ENCODE results near the gene IRF2BP2.
"Not testable (repeated sequence)": the region's sequence is repeated elsewhere in the genome, so short reads cannot be mapped to it uniquely, and the experiment has no call there.

Gene IRF2BP2

GRCh38 chr1:234638832-234639799, 29.1 kb upstream of the IRF2BP2 start:
- DNase-seq (ENCODE audit: low read depth), result no peak
- H3K4me3 ChIP-seq (ENCODE audit: low read depth, low read length), result no peak overlapping the region

GRCh38 chr1:234634922-234635321, 24.9 kb upstream of the IRF2BP2 start:
- DNase-seq (ENCODE audit: low read depth); H3K4me3 ChIP-seq (ENCODE audit: low read depth, low read length): not testable (repeated sequence)

- no peak for DNase-seq (ENCODE audit: low read depth)
- no peak overlapping the region for H3K4me3 ChIP-seq (ENCODE audit: low read depth, low read length)
Observed at GRCh38 chr1:234634387-234634786, 24.4 kb upstream of the IRF2BP2 start.

- no peak for DNase-seq (ENCODE audit: low read depth)
- no peak overlapping the region for H3K4me3 ChIP-seq (ENCODE audit: low read depth, low read length)
Observed at GRCh38 chr1:234633246-234634003, 23.4 kb upstream of the IRF2BP2 start.

GRCh38 chr1:234632225-234632624, 22.2 kb upstream of the IRF2BP2 start:
- no peak overlapping the region for H3K4me3 ChIP-seq (ENCODE audit: low read depth, low read length)
- no peak for DNase-seq (ENCODE audit: low read depth)

- peak; percentile 82 for DNase-seq (ENCODE audit: low read depth)
- H3K4me3 ChIP-seq (ENCODE audit: low read depth, low read length), result no peak overlapping the region
Observed at GRCh38 chr1:234631721-234632125, 21.7 kb upstream of the IRF2BP2 start.

GRCh38 chr1:234629026-234629425, 19.0 kb upstream of the IRF2BP2 start:
- H3K4me3 ChIP-seq (ENCODE audit: low read depth, low read length), result no peak overlapping the region
- no peak for DNase-seq (ENCODE audit: low read depth)

GRCh38 chr1:234628089-234628488, 18.1 kb upstream of the IRF2BP2 start:
- H3K4me3 ChIP-seq (ENCODE audit: low read depth, low read length), result no peak overlapping the region
- DNase-seq (ENCODE audit: low read depth), result peak; percentile 76

GRCh38 chr1:234627009-234627950, 17.3 kb upstream of the IRF2BP2 start:
- H3K4me3 ChIP-seq (ENCODE audit: low read depth, low read length), result no peak overlapping the region
- no peak for DNase-seq (ENCODE audit: low read depth)

GRCh38 chr1:234626391-234626790, 16.4 kb upstream of the IRF2BP2 start:
- DNase-seq (ENCODE audit: low read depth), result no peak
- H3K4me3 ChIP-seq (ENCODE audit: low read depth, low read length), result no peak overlapping the region

GRCh38 chr1:234624724-234625117, 14.7 kb upstream of the IRF2BP2 start:
- no peak overlapping the region for H3K4me3 ChIP-seq (ENCODE audit: low read depth, low read length)
- DNase-seq (ENCODE audit: low read depth), result no peak

- no peak overlapping the region for H3K4me3 ChIP-seq (ENCODE audit: low read depth, low read length)
- peak; percentile 93 for DNase-seq (ENCODE audit: low read depth)
Observed at GRCh38 chr1:234621657-234622335, 11.8 kb upstream of the IRF2BP2 start.

- no peak for DNase-seq (ENCODE audit: low read depth)
- H3K4me3 ChIP-seq (ENCODE audit: low read depth, low read length), result no peak overlapping the region
Observed at GRCh38 chr1:234621127-234621468, 11.1 kb upstream of the IRF2BP2 start.

- DNase-seq (ENCODE audit: low read depth), result no peak
- H3K4me3 ChIP-seq (ENCODE audit: low read depth, low read length), result no peak overlapping the region
Observed at GRCh38 chr1:234620272-234621126, 10.5 kb upstream of the IRF2BP2 start.

- H3K4me3 ChIP-seq (ENCODE audit: low read depth, low read length), result no peak overlapping the region
- DNase-seq (ENCODE audit: low read depth), result no peak
Observed at GRCh38 chr1:234619794-234620247, 9.8 kb upstream of the IRF2BP2 start.

- DNase-seq (ENCODE audit: low read depth), result no peak
- H3K4me3 ChIP-seq (ENCODE audit: low read depth, low read length), result no peak overlapping the region
Observed at GRCh38 chr1:234619071-234619480, 9.1 kb upstream of the IRF2BP2 start.

- H3K4me3 ChIP-seq (ENCODE audit: low read depth, low read length), result no peak overlapping the region
- DNase-seq (ENCODE audit: low read depth), result no peak
Observed at GRCh38 chr1:234618737-234619049, 8.7 kb upstream of the IRF2BP2 start.
